Heart left ventricle (tissue), 16 donors: ENCODE data around the gene NTMT2. TPM values are rescaled to one million over a fixed set of nuclear protein-coding genes. Genes with fewer than 3 reads are reported as not detected.

ENCODE experiments used
- ATAC-seq, 4 donors: fragments of 200-7000 bp; cut with Tn5 transposase; one replicate each; pipeline ENCODE4 v1.9.1; 2020 to 2022; ENCODE audit warnings: moderate library complexity in 4 of 4, mild to moderate bottlenecking in 3 of 4, moderate number of reproducible peaks in 1 of 4
- DNase-seq, 5 donors: peaks; one replicate each; pipeline ENCODE4 v3.0.0-alpha.2; 2020
- H3K27ac ChIP-seq, 12 donors: fragments of 200-600 bp; sonication (generic) in 4 of 12; one replicate each; pipeline versions ENCODE4 v1.5.0 to v1.8.0; 2016 to 2022; ENCODE audit warnings: mild to moderate bottlenecking in 2 of 12
- H3K27me3 ChIP-seq, 9 donors: fragments of 200-600 bp; sonication (generic) in 2 of 9; one replicate each; pipeline versions ENCODE4 v1.5.1 to v1.8.0; 2016 to 2022; ENCODE audit warnings: mild to moderate bottlenecking in 3 of 9
- H3K36me3 ChIP-seq, 9 donors: fragments of 200-600 bp; sonication (generic) in 2 of 9; one replicate each; pipeline versions ENCODE4 v1.5.0 to v1.8.0; 2018 to 2022; ENCODE audit warnings: mild to moderate bottlenecking in 2 of 9
- H3K4me1 ChIP-seq, 12 donors: fragments of 200-600 bp; sonication (generic) in 4 of 12; one replicate each; pipeline versions ENCODE4 v1.5.0 to v1.8.0; 2016 to 2022; ENCODE audit warnings: mild to moderate bottlenecking in 3 of 12
- H3K4me3 ChIP-seq, 12 donors: fragments of 200-600 bp; sonication (generic) in 4 of 12; one replicate each; pipeline versions ENCODE4 v1.5.0 to v1.8.0; 2017 to 2022; ENCODE audit warnings: mild to moderate bottlenecking in 9 of 12, moderate library complexity in 4 of 12
- H3K9me3 ChIP-seq, 12 donors: fragments of 200-600 bp; sonication (generic) in 4 of 12; one replicate each; pipeline versions ENCODE4 v1.5.0 to v1.8.0; 2016 to 2022; ENCODE audit warnings: mild to moderate bottlenecking in 1 of 12
- CTCF ChIP-seq, 12 donors: fragments of 200-600 bp; sonication (generic) in 4 of 12; IDR thresholded peaks; one replicate each; pipeline versions ENCODE4 v1.5.0 to v1.8.0; 2018 to 2022; ENCODE audit warnings: antibody characterized with exemption in 12 of 12, mild to moderate bottlenecking in 5 of 12
- POLR2A ChIP-seq, 2 donors: fragments of 450-650 bp; IDR thresholded peaks; one replicate each; pipeline ENCODE4 v1.6.1; 2017; ENCODE audit warnings: antibody characterized with exemption in 2 of 2, mild to moderate bottlenecking in 2 of 2, moderate library complexity in 2 of 2
- WGBS, 4 donors: extraction: QIAGEN DNeasy Blood & Tissue Kit in 2 of 4; methylation state at CpG; one replicate each; pipeline versions ENCODE4 v1.1.5 to v1.1.7; 2013 to 2018; 5-methylcytosine and 5-hydroxymethylcytosine counted together
- intact Hi-C, 10 donors: fragments of 100-400 bp; cut with DNase I; formaldehyde crosslinking; loops; one replicate each; pipeline versions ENCODE4 v1.11.1 to v1.14.2; 2022
- polyA plus RNA-seq, 2 donors: library from polyadenylated mRNA; stranded (reverse); fragments of 200-250 nt; gene quantifications; one replicate each; pipeline ENCODE4 v1.2.3, GENCODE V29; 2013
- total RNA-seq, 9 donors: library from RNA; depleted of rRNA in 2 of 9; stranded (reverse); fragments of >200 nt in 2 of 9; fragmentation: NEBNext Ultra II Directional in 3 of 9; extraction: Animal tissue kit (Norgen Biotek cat#: 25700) in 3 of 9; gene quantifications; one replicate each; pipeline versions ENCODE4 v1.1.0 to v1.2.4, GENCODE V29; 2016 to 2023
- donor health status: ischemic (EF 13 %, LVEDD 7.1; RV severe dilation, severe dysfunction).
- donor health status: healthy with polysubstance abuse.
- donor health status: DM: no; HTN: yes; CAD: no.
- donor health status: DM: no; HTN: no; CAD: no.
- donor health status: ischemic (EF 25% LVEDD 6.9; RV normal size, moderate dysfunction).
- donor health status: ischemic (EF 25% LVEDD 5.7; RV mildly dilated, moderate dysfunction).
- donor health status: healthy.
- donor health status: DM: yes; HTN: yes; CAD: no.
- donor health status: ischemic (EF 35%, LVEDD 5.7; RV mildly dilated, moderate dysfunction).
- donor health status: nonischemic (EF 11% LVEDD 7.7; RV severe dilation, severe dysfunction).
- donor health status: DM: yes; HTN: yes; CAD: no.
- donor health status: PGD.
- donor health status: ischemic (EF 29% LVEDD 5.4; RV normal size, mild dysfunction).
- donor health status: nonischemic (EF 23%, LVEDD 6.1; RV moderate dilation, normal function).

Gene NTMT2
- total and polyA plus RNA-seq, 11 donors: 0.33 to 3.6 (median 1.8) TPM

- H3K4me3 ChIP-seq: no peak overlapping the region
- 47 to 61% (median 55%) methylated on average over 3 of the region's 3 CpGs for WGBS, 4 donors
- DNase-seq: no peak
- ATAC-seq: no peak
- peaks cover 0 to 4% (median 0%) of the 10 kb centered on the region in 12 donors for H3K9me3 ChIP-seq
- no peak for TF ChIP-seq CTCF (IDR thresholded peaks at IDR 0.05)
- no peak for TF ChIP-seq POLR2A (IDR thresholded peaks at IDR 0.05)
- intact Hi-C loops: no loop called here
- no peaks in the 10 kb centered on the region for H3K27me3 ChIP-seq
- H3K4me1 ChIP-seq: peaks cover 0 to 35% (median 17%) of the 10 kb centered on the region in 12 donors
- no peaks in the 10 kb centered on the region for H3K36me3 ChIP-seq
- H3K27ac ChIP-seq: no peak overlapping the region
Measured at GRCh38 chr1:170204121-170204520, 58.4 kb downstream of the NTMT2 start.

GRCh38 chr1:170205301-170205700 is 59.5 kb downstream of the NTMT2 start:
- H3K27me3 ChIP-seq: no peaks in the 10 kb centered on the region
- intact Hi-C loops: no loop called here
- H3K36me3 ChIP-seq: no peaks in the 10 kb centered on the region
- peaks cover 0 to 27% (median 10%) of the 10 kb centered on the region in 12 donors for H3K4me1 ChIP-seq
- no peak overlapping the region for H3K4me3 ChIP-seq
- TF ChIP-seq POLR2A (IDR thresholded peaks at IDR 0.05) (no peak), CTCF (IDR thresholded peaks at IDR 0.05) (no peak)
- no peak overlapping the region for H3K27ac ChIP-seq
- H3K9me3 ChIP-seq: peaks cover 0 to 4% (median 0%) of the 10 kb centered on the region in 12 donors
- DNase-seq: no peak
- no peak for ATAC-seq

GRCh38 chr1:170209125-170209524 is 63.4 kb downstream of the NTMT2 start:
- DNase-seq: no peak
- Histone ChIP-seq H3K4me3 (no peak overlapping the region), H3K27ac (no peak overlapping the region), H3K36me3 (no peaks in the 10 kb centered on the region), H3K27me3 (no peaks in the 10 kb centered on the region), H3K4me1 (peaks cover 0 to 13% (median under 1%) of the 10 kb centered on the region in 12 donors), H3K9me3 (no peaks in the 10 kb centered on the region)
- intact Hi-C loops: no loop called here
- TF ChIP-seq CTCF (IDR thresholded peaks at IDR 0.05) (no peak), POLR2A (IDR thresholded peaks at IDR 0.05) (no peak)
- no peak for ATAC-seq

- no peaks in the 10 kb centered on the region for H3K9me3 ChIP-seq
- peaks cover 0 to 15% (median under 1%) of the 10 kb centered on the region in 12 donors for H3K4me1 ChIP-seq
- no peaks in the 10 kb centered on the region for H3K36me3 ChIP-seq
- TF ChIP-seq POLR2A (IDR thresholded peaks at IDR 0.05) (no peak), CTCF (IDR thresholded peaks at IDR 0.05) (no peak)
- ATAC-seq: no peak
- H3K4me3 ChIP-seq: no peak overlapping the region
- intact Hi-C loops: loop anchor here in 1 of 10 donors (10.0 kb wide), 1 partner anchor 325 kb away; the partner anchor contains the start of gene GORAB
- DNase-seq: no peak
- WGBS, 4 donors: 85 to 89% (median 86%) methylated on average over 3 of the region's 3 CpGs
- no peaks in the 10 kb centered on the region for H3K27me3 ChIP-seq
- H3K27ac ChIP-seq: no peak overlapping the region
Measured at GRCh38 chr1:170210142-170210541, 64.4 kb downstream of the NTMT2 start.
